Lower lobe of right lung (tissue), 2 donors: Measurements from ENCODE around the gene WDR7. TPM values are rescaled to one million over a fixed set of nuclear protein-coding genes. Genes with fewer than 3 reads are reported as not detected.

ENCODE experiments used
- ATAC-seq, 2 donors: fragments of 200-7000 bp; cut with Tn5 transposase; one replicate each; pipeline ENCODE4 v1.9.1; 2020 to 2022; ENCODE audit warnings: mild to moderate bottlenecking in 2 of 2, moderate library complexity in 2 of 2
- DNase-seq: peaks from one replicate; pipeline ENCODE4 v3.0.0-alpha.2; 2020
- H3K27ac ChIP-seq: fragments of 200-600 bp; one replicate; pipeline ENCODE4 v1.8.0; 2022
- H3K27me3 ChIP-seq: fragments of 200-600 bp; one replicate; pipeline ENCODE4 v1.8.0; 2022; ENCODE audit warnings: low read depth
- H3K36me3 ChIP-seq: fragments of 200-600 bp; one replicate; pipeline ENCODE4 v1.8.0; 2022; ENCODE audit warnings: mild to moderate bottlenecking
- H3K4me1 ChIP-seq: fragments of 200-600 bp; one replicate; pipeline ENCODE4 v1.8.0; 2022
- H3K4me3 ChIP-seq: fragments of 200-600 bp; one replicate; pipeline ENCODE4 v1.8.0; 2022; ENCODE audit warnings: mild to moderate bottlenecking
- H3K9me3 ChIP-seq: fragments of 200-600 bp; one replicate; pipeline ENCODE4 v1.8.0; 2022
- intact Hi-C: fragments of 100-400 bp; cut with DNase I; formaldehyde crosslinking; loops from one replicate; pipeline ENCODE4 v1.11.0; 2022
- total RNA-seq: library from RNA; stranded (reverse); fragmentation: NEBNext Ultra II Directional; extraction: Animal tissue kit (Norgen Biotek cat#: 25700); gene quantifications from one replicate; pipeline ENCODE4 v1.2.1, GENCODE V29; 2021
- TF ChIP-seq, protein P1 (sequence below): fragments of 200-600 bp; IDR thresholded peaks from one replicate; pipeline ENCODE4 v1.8.0; 2022; ENCODE audit warnings: antibody characterized with exemption, mild to moderate bottlenecking
- donor health status: DM: no; HTN: yes; CAD: no; lungs with severe emphysema.

WDR7 gene
- total RNA-seq, 1 donor from 2014 or later: 29.1 TPM

DNA sequence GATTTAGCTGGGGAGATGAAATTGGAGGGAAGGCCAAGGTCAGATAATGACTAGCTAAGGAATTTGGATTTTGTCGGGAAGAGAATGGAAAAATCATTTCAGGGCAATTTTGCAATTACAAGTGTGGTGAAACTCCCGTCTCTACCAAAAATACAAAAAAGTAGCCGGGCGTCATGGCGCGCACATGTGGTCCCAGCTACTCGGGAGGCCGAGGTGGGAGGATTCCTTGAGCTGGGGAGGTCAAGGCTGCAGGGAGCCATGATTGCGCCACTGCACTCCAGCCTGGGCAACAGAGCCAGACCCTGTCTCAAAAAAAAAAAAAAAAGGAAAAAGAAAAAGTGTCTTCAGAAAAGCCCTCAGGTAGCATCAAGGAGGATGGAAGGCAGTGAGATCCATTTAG is 11.6 kb upstream of the WDR7 start:
- Histone ChIP-seq H3K36me3 (no peaks in the 10 kb centered on the region), H3K27ac (no peak overlapping the region), H3K4me1 (peaks cover 35% of the 10 kb centered on the region), H3K27me3 (no peaks in the 10 kb centered on the region), H3K4me3 (peak overlapping the region; percentile 94), H3K9me3 (no peaks in the 10 kb centered on the region)
- intact Hi-C loops: no loop called here
- TF ChIP-seq, protein P1, sequence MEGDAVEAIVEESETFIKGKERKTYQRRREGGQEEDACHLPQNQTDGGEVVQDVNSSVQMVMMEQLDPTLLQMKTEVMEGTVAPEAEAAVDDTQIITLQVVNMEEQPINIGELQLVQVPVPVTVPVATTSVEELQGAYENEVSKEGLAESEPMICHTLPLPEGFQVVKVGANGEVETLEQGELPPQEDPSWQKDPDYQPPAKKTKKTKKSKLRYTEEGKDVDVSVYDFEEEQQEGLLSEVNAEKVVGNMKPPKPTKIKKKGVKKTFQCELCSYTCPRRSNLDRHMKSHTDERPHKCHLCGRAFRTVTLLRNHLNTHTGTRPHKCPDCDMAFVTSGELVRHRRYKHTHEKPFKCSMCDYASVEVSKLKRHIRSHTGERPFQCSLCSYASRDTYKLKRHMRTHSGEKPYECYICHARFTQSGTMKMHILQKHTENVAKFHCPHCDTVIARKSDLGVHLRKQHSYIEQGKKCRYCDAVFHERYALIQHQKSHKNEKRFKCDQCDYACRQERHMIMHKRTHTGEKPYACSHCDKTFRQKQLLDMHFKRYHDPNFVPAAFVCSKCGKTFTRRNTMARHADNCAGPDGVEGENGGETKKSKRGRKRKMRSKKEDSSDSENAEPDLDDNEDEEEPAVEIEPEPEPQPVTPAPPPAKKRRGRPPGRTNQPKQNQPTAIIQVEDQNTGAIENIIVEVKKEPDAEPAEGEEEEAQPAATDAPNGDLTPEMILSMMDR: no peak
- no peak for ATAC-seq
- DNase-seq: no peak

DNA sequence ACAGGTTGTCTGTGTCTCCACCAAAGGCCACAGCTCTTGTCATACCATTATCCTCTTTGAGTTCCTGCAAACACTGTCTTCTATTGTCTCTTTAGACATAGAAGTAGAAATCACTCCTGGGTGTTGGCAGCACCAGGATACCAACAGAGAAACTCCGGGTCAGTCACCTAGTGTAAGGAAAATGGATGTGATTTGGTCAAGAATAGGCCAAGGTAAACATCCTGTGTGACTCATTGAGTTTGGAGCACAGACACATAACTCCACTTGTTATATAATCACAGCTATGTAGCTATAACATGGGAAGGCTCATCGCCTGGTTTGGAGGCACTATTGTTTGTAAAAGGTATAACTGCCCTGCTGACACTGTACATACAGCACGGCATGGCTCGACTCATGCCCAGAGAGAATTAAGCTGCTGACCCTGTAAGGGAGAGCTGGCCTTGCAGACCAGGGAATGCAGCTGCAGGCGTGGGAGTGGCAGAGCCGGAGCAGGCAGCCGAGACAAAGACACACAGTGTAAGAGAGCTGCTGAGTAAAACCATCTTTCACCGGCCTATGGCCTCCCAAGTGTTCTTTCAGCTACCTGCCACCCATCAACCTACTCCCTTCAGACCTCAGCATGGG is 9.3 kb upstream of the WDR7 start:
- H3K36me3 ChIP-seq: no peaks in the 10 kb centered on the region
- TF ChIP-seq, protein P1: no peak
- peaks cover 13% of the 10 kb centered on the region for H3K4me1 ChIP-seq
- no peak for ATAC-seq
- intact Hi-C loops: no loop called here
- H3K27me3 ChIP-seq: no peaks in the 10 kb centered on the region
- no peak overlapping the region for H3K27ac ChIP-seq
- DNase-seq: no peak
- H3K4me3 ChIP-seq: no peak overlapping the region
- no peaks in the 10 kb centered on the region for H3K9me3 ChIP-seq

DNA sequence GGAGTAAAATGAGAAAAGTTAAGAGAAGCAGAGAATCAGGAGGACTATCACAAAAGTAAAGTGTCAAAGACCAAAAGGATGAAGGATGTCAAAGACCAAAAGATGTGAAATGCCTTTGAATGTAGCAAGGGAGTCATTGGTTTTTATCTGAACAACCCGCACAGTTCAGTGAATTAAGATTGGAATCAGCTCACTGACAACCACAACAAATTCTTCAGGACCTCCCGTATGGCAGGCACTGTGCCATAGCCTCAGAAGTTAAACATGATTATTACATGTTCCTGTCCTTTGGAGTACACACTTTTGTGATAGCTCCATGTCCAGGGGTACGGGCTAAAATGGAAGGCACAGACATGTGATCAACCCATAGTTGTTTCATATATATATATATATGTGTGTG is 7.8 kb upstream of the WDR7 start:
- no peak for ATAC-seq
- TF ChIP-seq, protein P1: no peak
- Histone ChIP-seq H3K4me1 (peaks cover 7% of the 10 kb centered on the region), H3K27ac (no peak overlapping the region), H3K4me3 (no peak overlapping the region), H3K9me3 (no peaks in the 10 kb centered on the region), H3K27me3 (no peaks in the 10 kb centered on the region), H3K36me3 (no peaks in the 10 kb centered on the region)
- DNase-seq: no peak
- intact Hi-C loops: no loop called here

DNA sequence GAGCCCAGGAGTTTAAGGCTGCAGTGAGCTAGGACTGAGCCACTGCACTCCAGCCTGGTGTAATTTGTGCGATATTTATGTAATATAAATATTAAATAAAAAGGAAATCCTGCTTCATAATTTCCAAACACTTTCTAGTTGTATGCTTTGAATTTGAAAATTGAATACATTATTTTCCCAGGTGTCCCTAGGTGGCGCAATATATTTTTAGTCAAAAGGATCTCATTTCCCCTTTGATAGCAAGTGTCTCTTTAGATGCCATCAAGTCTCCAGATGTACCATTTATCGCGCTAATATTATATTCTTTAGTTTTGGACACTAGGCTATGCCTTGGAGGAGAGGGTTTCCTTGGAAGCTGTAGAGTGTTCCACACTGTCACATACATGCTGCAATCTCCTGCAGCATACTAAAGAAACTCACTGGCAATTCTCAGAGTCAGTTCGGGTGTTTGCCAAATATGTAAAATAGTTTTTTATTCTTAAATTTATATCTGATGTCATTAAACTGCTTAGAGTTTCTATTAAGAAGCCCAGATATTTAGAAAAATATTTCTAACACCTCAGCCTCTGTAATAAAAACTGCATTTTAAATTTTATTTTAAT is 5.6 kb upstream of the WDR7 start:
- TF ChIP-seq, protein P1: peak; percentile 44
- H3K4me3 ChIP-seq: no peak overlapping the region
- intact Hi-C loops: no loop called here
- no peak overlapping the region for H3K27ac ChIP-seq
- peaks cover 2% of the 10 kb centered on the region for H3K4me1 ChIP-seq
- H3K9me3 ChIP-seq: no peaks in the 10 kb centered on the region
- H3K36me3 ChIP-seq: no peaks in the 10 kb centered on the region
- ATAC-seq: no peak
- no peak for DNase-seq
- no peaks in the 10 kb centered on the region for H3K27me3 ChIP-seq

DNA sequence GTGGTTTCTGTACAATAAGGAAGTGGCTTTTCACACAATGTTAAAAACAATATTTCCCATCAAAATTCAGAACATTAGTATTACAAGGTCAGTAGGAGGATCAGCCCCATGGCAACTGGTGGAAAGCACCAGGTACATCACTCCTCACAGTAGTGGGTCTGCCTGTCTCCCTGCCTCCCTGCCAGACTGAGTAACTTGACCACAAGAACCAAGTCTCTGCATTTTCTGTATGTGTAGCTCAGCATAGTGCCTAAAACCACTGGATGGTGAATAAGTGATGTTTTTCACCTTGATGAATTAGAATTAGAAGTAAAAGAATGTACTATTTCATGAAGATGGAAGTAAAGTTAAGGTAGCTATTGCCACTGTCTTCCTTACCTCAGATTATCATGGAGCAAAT is 4.1 kb upstream of the WDR7 start:
- H3K4me3 ChIP-seq: no peak overlapping the region

More for the DNA sequence above, 4.1 kb upstream of the WDR7 start:
- DNase-seq (no peak), ATAC-seq (no peak)
- Histone ChIP-seq H3K4me1 (peaks cover 7% of the 10 kb centered on the region), H3K9me3 (no peaks in the 10 kb centered on the region), H3K36me3 (no peaks in the 10 kb centered on the region), H3K27ac (no peak overlapping the region), H3K27me3 (no peaks in the 10 kb centered on the region)
- intact Hi-C loops: no loop called here
- TF ChIP-seq, protein P1: no peak
